CD4-positive, alpha-beta T cell treated with Interleukin-17A for 1 hour (primary cell): Measurements from ENCODE around the gene OTUD5.
"Not testable (repeated sequence)": the region's sequence is repeated elsewhere in the genome, so short reads cannot be mapped to it uniquely, and the experiment has no call there.

Source experiments
- DNase-seq: peaks from one replicate; pipeline ENCODE4 v3.0.0-alpha.2; 2020

OTUD5 gene, protein sequence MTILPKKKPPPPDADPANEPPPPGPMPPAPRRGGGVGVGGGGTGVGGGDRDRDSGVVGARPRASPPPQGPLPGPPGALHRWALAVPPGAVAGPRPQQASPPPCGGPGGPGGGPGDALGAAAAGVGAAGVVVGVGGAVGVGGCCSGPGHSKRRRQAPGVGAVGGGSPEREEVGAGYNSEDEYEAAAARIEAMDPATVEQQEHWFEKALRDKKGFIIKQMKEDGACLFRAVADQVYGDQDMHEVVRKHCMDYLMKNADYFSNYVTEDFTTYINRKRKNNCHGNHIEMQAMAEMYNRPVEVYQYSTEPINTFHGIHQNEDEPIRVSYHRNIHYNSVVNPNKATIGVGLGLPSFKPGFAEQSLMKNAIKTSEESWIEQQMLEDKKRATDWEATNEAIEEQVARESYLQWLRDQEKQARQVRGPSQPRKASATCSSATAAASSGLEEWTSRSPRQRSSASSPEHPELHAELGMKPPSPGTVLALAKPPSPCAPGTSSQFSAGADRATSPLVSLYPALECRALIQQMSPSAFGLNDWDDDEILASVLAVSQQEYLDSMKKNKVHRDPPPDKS

GRCh38 chrX:48957477-48957826 is at the start of gene OTUD5:
Gene OTUD5 (minus strand): TSS chrX:48957607. CDS start chrX:48957570, 37 bp downstream.
- peak; percentile 85 for DNase-seq

DNA sequence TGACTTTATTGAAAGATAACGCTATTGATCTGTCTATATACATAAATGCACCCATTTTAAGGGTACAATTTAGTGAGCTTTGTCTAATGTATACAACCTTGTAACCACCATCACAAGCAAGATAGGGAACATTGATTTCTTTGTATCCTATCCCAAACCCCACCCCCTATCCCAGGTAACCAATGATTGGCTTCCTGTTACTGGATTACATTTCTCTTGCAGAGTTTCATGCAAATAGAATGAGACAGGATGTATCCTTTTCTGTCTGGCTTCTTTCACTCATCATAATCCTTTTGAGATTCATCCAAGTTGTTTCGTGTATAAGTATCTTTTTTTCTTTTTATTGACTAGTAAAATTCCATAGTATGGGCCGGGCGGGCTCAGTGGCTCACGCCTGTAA is 46.3 kb upstream of the OTUD5 start:
- no peak for DNase-seq

DNA sequence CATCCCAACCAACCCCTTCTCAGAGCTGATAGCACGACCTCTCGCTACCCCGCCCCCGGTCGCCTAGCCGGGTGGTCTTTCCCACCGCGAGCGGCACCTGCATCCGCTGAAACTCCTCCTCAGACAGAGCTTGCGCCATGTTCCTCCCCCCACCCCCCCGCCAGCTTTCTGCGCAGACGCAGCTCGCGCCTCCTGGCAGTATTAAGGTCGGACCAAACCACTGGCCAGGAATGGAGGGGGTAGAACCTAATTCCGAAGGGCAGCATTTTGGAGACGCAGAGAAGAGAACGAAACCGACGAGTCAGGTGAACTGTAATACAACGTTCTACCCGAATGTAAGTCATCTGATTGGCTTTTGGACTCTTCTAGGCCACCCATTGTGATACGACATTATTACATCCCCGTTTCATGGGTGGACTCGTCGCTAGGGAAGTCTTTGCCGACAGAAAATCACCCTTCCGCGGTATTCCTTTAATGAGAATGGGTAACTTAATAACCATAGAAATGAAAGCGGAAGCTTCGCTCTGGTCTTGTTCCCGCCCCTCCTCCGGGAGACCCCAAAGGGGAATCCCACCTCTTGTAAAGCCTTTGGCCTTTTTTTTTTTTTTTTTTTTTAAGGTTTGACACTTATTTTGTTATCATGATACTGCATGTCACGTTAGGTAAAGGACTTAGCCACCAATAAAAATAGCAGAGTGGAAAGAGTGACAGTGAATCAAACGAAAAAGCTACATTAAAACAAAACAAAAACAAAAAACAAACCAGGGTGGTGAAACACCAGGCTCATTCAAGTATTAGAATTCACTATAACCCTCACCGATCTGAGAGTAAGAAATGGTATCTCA is 44.9 kb upstream of the OTUD5 start, which contains the start of gene GRIPAP1:
TSS of gene GRIPAP1 (minus strand) at position 174 of the 845 bp plus-strand sequence. CDS start at position 139, 35 bp downstream.
- DNase-seq = peak; percentile 93

DNA sequence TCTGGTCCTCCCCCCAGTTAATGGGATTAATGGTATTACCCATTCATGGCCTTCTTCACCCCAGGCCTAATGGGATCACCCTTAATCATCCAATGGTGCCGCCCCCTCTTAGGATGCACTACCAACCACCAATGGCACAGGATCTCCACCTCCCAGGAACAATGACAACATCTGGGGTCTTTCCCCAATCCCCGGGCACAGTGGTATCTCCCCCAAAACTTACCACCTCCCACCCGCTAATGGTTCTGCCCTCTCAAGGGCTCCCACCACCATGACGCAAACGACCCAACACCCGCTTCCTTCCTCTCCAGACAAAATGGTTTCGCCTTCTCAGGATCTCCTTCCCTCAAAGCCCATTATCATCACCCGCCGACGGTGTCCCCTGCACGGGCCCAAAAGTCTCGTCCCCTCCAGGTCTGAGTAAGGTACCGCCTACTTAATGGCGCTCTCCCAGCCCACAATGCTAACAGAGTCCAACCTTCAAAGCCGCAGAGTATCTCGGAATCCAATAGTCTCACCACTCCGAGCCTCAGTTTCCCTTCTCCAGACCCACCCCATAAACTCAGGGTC is 44.2 kb upstream of the OTUD5 start:
- DNase-seq = peak; percentile 82

DNA sequence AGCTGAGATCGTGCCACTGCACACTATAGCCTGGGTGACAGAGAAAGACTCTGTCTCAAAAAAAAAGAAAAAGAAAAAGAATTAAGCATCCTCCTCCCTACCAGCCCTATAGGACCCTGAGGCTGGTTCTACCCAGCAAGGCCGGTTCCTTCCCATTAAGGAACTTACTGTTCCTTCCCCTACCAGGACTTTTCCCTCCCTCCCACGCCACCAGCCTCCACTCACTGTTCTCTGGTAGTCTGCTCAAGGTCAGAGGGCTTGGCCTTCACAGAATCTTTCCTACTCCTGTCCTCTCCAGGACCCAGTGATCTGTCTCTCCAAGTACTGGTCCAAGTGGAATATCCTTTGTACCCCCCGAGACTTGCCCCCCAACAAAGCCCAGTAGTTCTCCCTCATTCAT is 43.2 kb upstream of the OTUD5 start:
- DNase-seq = no peak

DNA sequence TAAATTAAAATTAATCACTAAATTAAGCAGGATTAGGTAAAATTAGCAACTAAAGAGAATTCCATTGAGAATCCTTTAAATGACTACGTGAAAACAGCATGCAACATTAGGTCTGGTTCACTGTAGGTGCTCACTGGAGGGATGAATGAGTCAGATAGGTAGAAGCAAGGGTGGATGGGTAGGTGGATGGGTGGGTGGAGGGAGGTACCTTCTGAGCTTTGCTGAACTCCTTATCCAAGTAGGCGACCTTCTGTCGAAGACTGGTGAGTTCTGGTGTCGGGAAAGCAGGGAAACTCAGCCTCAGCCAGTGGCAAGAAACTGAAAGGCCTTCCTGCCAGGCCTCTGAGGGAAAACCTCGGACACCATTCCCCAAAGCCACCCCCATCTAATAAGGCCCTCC is 41.6 kb upstream of the OTUD5 start:
- DNase-seq = no peak

DNA sequence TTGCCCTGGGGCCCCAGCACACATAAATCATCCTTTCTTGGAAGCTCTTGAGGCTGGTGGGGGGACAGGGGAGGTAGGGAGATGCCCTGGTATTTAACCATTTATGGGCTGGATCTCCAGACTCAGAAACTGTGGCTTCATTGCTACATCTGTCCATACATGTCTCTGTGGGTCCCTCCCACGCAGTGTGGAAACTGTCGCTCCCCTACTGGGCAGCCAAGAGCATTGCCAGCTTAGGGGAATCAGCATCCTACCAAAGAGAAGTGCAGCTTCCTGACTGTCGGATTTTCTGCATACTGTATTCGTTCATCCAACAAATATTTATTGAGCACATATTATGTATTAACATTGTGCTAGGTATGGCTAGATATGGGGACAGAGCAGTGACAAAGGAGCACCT is 41.0 kb upstream of the OTUD5 start:
- DNase-seq = no peak

- no peak for DNase-seq
Observed at GRCh38 chrX:48997865-48998264, 40.5 kb upstream of the OTUD5 start.

DNA sequence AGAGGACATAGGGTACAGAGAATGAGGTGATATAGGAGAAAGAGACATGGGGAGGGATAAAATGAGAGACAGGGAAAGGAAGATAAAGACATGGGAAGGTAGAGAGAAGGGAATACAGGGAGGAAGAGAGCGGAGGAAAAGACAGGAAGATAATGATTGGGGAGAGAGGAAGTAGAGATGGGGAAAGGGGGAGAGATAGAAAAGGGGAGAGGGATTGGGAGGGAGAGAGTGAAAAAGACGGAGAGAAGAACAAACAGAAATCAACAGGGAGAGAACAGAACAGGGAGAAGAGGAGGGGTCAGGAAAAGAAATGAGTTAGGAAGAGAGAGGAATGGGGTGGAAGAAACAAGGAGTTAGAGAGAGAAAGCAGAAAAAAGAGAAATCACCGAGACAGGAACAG is 40.0 kb upstream of the OTUD5 start:
- no peak for DNase-seq

DNA sequence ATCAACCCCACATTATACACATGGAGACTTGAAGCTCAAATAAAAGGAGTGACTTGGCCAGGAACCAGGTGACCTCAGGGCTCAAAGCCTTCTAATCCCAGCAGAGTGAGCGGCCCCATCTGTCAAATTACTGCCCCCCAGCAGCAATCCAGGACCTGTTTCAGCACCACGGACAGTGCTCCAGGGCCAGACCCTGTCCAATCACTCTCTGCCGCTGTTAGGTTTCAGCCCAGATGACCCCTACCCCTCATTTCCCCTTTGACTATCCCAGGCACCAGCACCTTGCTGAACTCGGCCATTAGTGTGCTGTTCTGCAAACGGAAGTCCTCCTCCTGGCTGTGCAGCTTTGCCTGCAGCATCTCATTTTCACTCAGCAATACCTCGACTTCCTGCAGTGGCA is 39.6 kb upstream of the OTUD5 start:
- DNase-seq = no peak

GRCh38 chrX:48992341-48992740 is 34.9 kb upstream of the OTUD5 start:
- no peak for DNase-seq

DNA sequence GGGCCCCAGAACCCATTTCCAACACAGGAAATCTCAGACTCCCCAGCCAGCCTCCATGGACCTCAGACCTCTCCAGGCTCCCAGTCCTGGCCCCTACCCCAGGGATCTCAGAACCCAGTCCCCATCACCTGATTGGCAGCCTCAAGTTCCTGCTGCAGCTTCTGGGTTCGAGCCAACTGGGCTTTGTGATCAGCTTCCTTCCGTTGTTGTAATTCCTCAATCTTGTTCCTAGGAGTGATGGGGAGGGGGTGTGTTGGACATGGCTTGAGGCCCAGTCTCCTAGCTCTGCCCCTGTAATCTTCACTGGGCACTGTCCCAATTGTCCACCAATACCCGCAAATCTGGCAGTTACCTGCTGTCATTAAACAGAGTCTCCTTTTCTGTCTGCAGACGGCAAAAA is 32.1 kb upstream of the OTUD5 start:
- DNase-seq = no peak

- no peak for DNase-seq
Observed at GRCh38 chrX:48983896-48984295, 26.5 kb upstream of the OTUD5 start.

DNA sequence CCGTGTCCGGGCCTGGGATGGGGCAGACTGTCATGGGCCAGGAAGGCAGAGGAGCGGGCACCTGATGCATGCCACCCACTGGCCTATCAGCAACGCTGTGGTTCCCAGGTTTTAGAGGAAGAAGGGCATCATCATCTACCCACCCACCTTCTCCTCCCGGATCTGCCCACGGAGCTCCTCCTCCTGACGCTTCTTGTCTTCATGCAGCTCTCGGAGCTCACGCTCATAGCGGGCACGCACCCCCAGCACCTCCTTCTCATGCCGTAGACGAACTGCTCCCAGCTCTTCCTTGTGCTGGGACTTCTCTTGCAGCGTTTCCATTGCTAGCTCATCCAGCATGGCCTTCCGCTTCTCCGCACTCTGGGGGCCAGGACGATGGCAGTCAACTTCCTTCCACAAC is 25.7 kb upstream of the OTUD5 start:
- no peak for DNase-seq

DNA sequence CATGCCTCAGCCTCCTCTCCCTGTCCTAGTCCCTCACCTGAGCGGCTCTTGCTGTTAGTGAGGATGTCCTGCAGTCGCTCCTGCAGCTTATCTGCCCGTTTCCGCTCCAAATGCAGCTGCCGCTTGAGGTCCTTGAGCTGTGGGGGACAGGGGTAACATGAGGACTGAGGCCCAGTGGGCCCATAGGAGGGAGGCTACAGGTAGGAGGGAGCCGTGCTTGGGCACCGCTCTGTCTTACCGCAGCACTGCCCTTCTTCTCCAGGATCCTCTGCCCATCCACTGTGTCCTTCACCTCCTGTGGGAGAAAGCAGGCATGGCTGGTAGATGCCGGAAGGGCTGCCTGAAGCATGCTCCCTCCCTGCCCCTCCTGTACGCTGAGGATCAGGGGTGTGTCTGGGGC is 23.8 kb upstream of the OTUD5 start:
- no peak for DNase-seq

DNA sequence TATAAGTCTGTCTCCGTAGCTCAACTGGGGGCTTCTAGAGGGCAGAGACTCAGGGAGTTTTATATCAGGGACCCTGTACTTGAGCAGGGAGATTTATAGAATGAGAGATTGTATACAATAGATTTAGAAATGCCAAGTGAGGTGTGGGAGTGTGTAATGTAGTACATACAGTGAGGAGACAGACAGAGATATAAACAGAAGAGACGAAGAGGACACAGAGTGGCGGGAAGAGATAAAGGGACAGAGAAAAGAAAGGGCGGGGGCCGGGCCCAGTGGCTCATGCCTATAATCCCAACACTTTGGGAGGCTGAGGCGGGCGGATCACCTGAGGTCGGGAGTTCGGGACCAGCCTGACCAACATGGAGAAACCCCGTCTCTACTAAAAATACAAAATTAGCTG is 22.9 kb upstream of the OTUD5 start:
- not testable (repeated sequence) for DNase-seq

- DNase-seq = no peak
Observed at GRCh38 chrX:48978226-48978625, 20.8 kb upstream of the OTUD5 start.

DNA sequence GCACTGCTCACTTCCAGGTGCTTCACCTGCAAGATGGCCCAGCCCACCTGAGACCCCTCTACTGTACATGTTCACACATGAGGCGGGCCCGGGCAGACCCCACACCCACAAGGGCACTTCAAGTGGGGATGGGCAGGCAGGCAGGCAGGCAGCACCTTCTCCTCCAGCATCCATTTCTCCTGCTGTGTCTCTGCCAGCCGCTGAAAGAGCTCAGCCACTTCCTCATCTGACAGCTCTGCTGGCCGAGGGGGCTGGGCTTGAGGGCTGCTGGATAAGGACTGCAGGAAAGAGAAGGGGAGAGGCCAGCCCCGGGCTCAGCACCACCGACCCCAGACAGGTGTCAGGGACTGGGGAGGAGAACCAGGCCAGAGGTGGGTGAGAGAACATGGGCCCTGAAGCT is 18.7 kb upstream of the OTUD5 start:
- DNase-seq = no peak

DNA sequence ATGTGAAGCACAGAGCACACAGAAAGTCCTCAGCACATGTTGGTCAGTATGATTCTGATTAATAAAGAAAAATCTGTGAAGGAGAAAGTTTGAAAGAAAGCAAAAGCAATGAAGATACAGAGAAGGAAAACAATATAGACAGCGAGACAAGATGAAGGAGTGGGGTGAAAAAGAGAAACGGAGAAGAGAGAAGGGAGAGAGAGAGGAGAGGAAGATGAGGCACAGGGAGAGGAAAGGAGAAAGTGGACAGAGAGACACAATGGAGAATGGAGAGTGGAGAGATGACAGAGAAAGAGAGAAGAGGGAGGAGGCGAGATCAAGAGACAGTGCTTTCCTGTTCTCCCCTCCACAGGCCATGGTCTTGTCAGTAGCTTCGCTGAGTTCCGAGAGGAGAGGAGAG is 18.1 kb upstream of the OTUD5 start:
- no peak for DNase-seq

DNA sequence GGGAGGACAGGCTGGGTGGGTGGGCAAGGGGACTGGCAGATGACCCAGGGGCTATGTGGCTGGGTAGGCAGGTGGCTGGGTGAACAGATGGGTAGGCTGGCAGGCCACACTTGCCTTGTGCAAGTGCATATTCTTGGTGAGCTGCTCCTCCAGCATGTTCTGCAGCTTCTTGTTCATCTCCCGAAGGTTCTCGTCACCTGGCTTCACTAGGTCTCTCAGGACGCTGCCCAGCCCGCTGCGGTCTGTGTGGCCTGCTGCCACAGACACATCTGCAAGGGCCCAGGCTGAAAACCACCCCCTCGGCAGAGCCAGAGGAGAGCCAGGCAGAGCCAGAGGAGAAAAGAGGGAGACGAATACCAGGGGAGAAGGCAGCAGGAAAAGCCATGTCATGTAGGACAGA is 17.6 kb upstream of the OTUD5 start:
- DNase-seq = no peak

GRCh38 chrX:48974574-48974973 is 17.2 kb upstream of the OTUD5 start:
- DNase-seq = no peak

DNA sequence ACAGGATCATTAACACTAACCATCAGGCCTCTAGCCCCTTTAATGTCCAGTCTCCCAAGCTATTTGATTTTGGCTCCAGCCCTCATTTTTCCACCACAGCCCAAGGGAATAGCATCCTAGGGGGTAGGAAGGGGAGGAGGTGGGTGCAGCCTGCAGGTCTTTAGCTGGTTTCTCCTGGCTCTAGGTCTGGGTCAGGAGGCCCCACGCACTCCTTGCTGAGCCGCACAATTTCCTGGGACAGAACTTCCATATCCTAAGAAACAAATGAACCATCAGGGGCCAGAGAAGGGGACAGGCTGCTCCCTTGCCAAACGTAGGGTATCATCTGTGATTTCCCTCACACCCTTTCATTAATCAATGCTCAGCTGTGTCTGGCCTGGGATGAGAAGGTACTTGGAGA is 16.6 kb upstream of the OTUD5 start:
- no peak for DNase-seq
